AG04449 (cell line): ENCODE data around the gene HMGB4.

Experiments used
- CTCF ChIA-PET: fragments of 350-600 bp; formaldehyde crosslinking; extraction: SDS; loops from one replicate; lab custom pipeline; 2021; ENCODE audit warnings: antibody characterized with exemption; lab: Yijun Ruan, JAX
- POLR2A ChIA-PET: fragments of 400-600, 350-600 bp; formaldehyde crosslinking; extraction: SDS; loops from one replicate; lab custom pipeline; 2020; ENCODE audit warnings: antibody characterized with exemption, inconsistent platforms; lab: Yijun Ruan, JAX
- DNase-seq: peaks from one replicate; pipeline ENCODE4 v3.0.0-alpha.2; 2010; ENCODE audit warnings: low read depth, low spot score
- H3K4me3 ChIP-seq: 2 replicates; pipeline ENCODE4 v1.5.1; 2011; ENCODE audit warnings: low read depth, mild to moderate bottlenecking, control low read depth, low read length
- TF ChIP-seq, protein P1 (sequence below): IDR thresholded peaks from one replicate; pipeline ENCODE4 v1.5.1; 2011; ENCODE audit warnings: mild to moderate bottlenecking, moderate library complexity, low read length, control low read depth, inconsistent platforms; ENCODE audit not compliant: insufficient read depth; ENCODE audit errors: missing control alignments

The HMGB4 gene

DNA sequence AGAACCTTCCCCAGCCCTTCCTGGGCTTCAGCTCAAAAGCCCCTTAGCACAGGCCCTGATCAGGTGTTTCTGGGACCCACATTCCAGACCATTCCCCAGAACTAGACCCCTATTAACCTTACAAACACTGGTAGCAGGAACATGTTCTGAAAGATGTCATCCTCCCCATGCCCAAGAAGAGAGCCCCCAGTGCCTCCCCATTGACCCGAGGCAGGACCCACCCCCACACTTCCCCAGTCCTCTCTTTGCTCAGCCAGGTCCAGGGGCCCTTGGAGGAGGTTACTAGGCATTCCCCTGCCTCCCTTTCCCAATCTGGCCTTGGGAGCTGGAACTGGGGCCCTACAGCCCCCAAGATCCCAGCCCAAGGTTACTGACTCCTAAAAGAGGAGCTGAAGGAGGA lies 38.9 kb upstream of the HMGB4 start:
- TF ChIP-seq, protein P1, sequence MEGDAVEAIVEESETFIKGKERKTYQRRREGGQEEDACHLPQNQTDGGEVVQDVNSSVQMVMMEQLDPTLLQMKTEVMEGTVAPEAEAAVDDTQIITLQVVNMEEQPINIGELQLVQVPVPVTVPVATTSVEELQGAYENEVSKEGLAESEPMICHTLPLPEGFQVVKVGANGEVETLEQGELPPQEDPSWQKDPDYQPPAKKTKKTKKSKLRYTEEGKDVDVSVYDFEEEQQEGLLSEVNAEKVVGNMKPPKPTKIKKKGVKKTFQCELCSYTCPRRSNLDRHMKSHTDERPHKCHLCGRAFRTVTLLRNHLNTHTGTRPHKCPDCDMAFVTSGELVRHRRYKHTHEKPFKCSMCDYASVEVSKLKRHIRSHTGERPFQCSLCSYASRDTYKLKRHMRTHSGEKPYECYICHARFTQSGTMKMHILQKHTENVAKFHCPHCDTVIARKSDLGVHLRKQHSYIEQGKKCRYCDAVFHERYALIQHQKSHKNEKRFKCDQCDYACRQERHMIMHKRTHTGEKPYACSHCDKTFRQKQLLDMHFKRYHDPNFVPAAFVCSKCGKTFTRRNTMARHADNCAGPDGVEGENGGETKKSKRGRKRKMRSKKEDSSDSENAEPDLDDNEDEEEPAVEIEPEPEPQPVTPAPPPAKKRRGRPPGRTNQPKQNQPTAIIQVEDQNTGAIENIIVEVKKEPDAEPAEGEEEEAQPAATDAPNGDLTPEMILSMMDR = no peak
- ChIA-PET CTCF (no interaction called here), POLR2A (no interaction called here)
- DNase-seq = no peak
- no peak overlapping the region for H3K4me3 ChIP-seq

DNA sequence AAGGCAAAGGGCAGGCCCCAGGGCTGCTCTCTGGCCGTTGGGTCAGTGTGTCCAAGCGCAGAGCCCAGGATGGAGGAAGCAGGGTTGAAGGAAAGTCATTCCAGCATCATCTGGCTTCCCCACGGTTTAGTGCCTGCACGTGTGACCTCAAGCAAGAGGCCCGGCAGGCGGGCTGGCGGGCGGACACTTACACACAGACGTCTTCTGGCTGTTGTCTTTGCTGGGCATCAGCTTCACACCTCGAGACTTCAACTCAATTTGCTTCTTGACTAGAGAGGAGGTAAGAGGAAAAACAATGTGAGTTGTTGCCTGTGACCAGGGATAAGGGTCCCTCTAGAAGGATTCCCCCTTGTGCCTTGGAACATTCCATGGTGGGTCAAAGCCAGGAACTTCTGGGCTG lies 38.4 kb upstream of the HMGB4 start:
- ChIA-PET POLR2A (no interaction called here), CTCF (no interaction called here)
- no peak for DNase-seq
- TF ChIP-seq, protein P1 = no peak
- H3K4me3 ChIP-seq = no peak overlapping the region

DNA sequence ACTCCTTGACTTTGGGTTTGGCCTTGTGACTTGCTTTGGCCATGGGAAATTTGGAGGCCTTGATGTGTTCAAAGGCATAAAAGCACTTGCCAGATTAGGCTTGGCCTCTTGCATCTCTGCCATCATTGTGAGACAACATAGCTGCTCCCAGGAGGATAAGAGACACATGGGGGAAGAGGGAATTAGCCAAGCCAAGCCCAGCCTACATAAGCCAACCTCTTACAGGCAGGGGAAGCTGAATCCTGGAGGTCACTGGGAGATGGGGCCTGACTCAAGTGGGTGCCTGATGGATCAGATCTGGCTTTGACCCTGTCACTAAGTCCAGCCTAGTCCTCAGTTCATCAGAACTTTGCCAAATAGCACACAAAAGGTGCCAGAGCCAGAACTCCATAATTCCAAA lies 37.6 kb upstream of the HMGB4 start:
- no peak for DNase-seq
- TF ChIP-seq, protein P1 = no peak
- ChIA-PET POLR2A (no interaction called here), CTCF (no interaction called here)
- H3K4me3 ChIP-seq = no peak overlapping the region

DNA sequence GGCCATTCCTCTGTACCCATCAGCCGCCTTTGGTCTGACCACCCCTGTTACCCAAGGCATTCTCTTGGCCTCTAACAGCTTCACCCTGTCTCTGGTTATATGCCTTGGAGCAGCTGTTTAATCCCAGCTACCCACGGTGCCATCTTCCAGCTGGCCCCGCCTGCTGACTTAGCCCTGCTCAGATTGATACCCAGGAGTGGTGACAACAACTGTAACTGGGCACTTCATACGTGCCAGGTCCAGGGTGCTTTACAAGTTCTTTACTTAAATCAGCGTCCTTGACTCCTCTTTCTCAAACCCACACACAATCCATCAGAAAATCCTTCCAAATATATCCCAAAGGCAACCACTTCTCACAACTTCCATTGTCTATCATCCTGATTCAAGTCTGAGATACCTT lies 37.2 kb upstream of the HMGB4 start:
- DNase-seq = no peak
- no peak overlapping the region for H3K4me3 ChIP-seq
- TF ChIP-seq, protein P1 = no peak
- ChIA-PET POLR2A (no interaction called here), CTCF (no interaction called here)

DNA sequence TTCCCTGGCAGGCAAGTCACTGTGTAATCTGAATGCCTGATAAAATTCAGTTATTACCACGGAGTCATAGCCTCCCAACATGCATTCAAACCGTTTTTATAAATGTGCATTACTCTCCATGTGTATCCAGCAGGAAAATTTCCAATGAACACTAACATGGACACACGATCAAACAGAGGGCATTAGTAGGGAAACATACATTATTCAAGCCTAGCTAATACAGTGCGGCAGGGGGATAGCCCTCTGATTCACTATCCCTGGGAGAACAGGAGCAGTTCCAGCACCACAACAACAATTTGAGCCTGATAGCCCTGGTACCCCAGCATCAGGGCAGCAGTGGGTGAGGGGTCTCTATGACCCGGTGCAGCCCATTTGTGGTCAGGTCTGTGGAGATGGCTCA lies 35.8 kb upstream of the HMGB4 start:
- TF ChIP-seq, protein P1 = no peak
- no peak for DNase-seq
- CTCF ChIA-PET = no interaction called here
- POLR2A ChIA-PET = no interaction called here
- H3K4me3 ChIP-seq = no peak overlapping the region

DNA sequence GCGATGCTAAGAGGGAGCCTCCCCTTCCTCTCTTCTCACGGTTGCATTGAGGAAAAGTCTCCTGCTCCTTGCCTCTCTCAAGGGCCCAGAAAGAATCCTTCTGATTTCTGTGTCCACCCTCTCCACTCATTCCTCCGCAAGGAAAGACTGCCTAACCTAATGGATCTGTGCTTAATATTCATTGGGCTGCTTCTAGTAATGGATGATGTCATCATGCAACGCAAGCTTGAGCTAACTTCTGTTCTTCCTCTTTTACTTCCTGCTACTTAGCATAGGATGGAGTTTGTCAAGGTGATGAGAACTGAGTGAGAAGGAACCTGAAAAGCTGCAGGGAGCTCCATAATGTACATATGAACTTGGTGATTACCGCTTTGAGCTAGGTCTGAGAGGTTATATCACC lies 35.2 kb upstream of the HMGB4 start:
- H3K4me3 ChIP-seq = no peak overlapping the region
- POLR2A ChIA-PET = no interaction called here
- TF ChIP-seq, protein P1 = no peak
- CTCF ChIA-PET = no interaction called here
- DNase-seq = no peak
